ENCODE data around the gene EID1. TPM values are rescaled to one million over a fixed set of nuclear protein-coding genes. Genes with fewer than 3 reads are reported as not detected.

EID1 gene
- total and polyA plus RNA-seq, 4 donors = 45.7 to 70.6 (median 61.1) TPM

GRCh38 chr15:48832648-48833047 lies 45.3 kb upstream of the EID1 start:
- no peak overlapping the region for H3K27ac ChIP-seq (ENCODE audit: low read depth in 1 of 2, low read length in 2 of 2)
- H3K4me1 ChIP-seq (ENCODE audit: control insufficient read depth in 4 of 4, insufficient read depth in 4 of 4, low read length in 3 of 4) = no peaks in the 10 kb centered on the region
- H3K36me3 ChIP-seq (ENCODE audit: control insufficient read depth in 4 of 4, insufficient read depth in 3 of 4, low read depth in 1 of 4, low read length in 3 of 4) = no peaks in the 10 kb centered on the region
- TF ChIP-seq JUND (IDR thresholded peaks at IDR 0.05) (no peak), RAD21 (IDR thresholded peaks at IDR 0.05) (no peak), RXRA (IDR thresholded peaks at IDR 0.05) (no peak), REST (IDR thresholded peaks at IDR 0.05) (no peak)
- peaks cover 0 to 2% (median 1%) of the 10 kb centered on the region in 4 donors for H3K9me3 ChIP-seq (ENCODE audit: control insufficient read depth in 4 of 4, low read length in 3 of 4)
- H3K9ac ChIP-seq (ENCODE audit: low read depth in 1 of 2, low read length in 2 of 2) = no peak overlapping the region
- no peak overlapping the region for H3K4me3 ChIP-seq (ENCODE audit: low read depth in 1 of 3, low read length in 3 of 3)
- DNase-seq (ENCODE audit: low spot score) = no peak
- no peaks in the 10 kb centered on the region for H3K27me3 ChIP-seq (ENCODE audit: control insufficient read depth in 4 of 4, insufficient read depth in 4 of 4, low read length in 3 of 4)

GRCh38 chr15:48833526-48834239 lies 44.3 kb upstream of the EID1 start:
- Histone ChIP-seq H3K9me3 (ENCODE audit: control insufficient read depth in 4 of 4, low read length in 3 of 4) (peaks cover 0 to 2% (median 1%) of the 10 kb centered on the region in 4 donors), H3K9ac (ENCODE audit: low read depth in 1 of 2, low read length in 2 of 2) (no peak overlapping the region), H3K4me1 (ENCODE audit: control insufficient read depth in 4 of 4, insufficient read depth in 4 of 4, low read length in 3 of 4) (no peaks in the 10 kb centered on the region), H3K27me3 (ENCODE audit: control insufficient read depth in 4 of 4, insufficient read depth in 4 of 4, low read length in 3 of 4) (no peaks in the 10 kb centered on the region), H3K36me3 (ENCODE audit: control insufficient read depth in 4 of 4, insufficient read depth in 3 of 4, low read depth in 1 of 4, low read length in 3 of 4) (no peaks in the 10 kb centered on the region), H3K27ac (ENCODE audit: low read depth in 1 of 2, low read length in 2 of 2) (no peak overlapping the region), H3K4me3 (ENCODE audit: low read depth in 1 of 3, low read length in 3 of 3) (no peak overlapping the region)
- TF ChIP-seq YY1 (IDR thresholded peaks at IDR 0.05) (no peak), CTCF (IDR thresholded peaks at IDR 0.05; ENCODE audit: low read depth, low read length, missing input control) (no peak), ZBTB33 (IDR thresholded peaks at IDR 0.05) (no peak), GABPA (IDR thresholded peaks at IDR 0.05 in 1 of 2, conservative IDR thresholded peaks at IDR 0.05 in 1 of 2) (no peak), TAF1 (conservative IDR thresholded peaks at IDR 0.05) (no peak), RXRA (IDR thresholded peaks at IDR 0.05) (no peak), REST (IDR thresholded peaks at IDR 0.05) (no peak)
- no peak for DNase-seq (ENCODE audit: low spot score)
